DOHH2 (cell line): ENCODE measurements around the gene CCDC12.

Experiments
- H3F3A ChIP-seq: fragments of 200-600 bp; sonication (generic), shearing (Covaris generic); 2 replicates; pipeline ENCODE4 v1.6.0; 2016; ENCODE audit warnings: antibody characterized with exemption, mild to moderate bottlenecking; ENCODE audit not compliant: control insufficient read depth, insufficient read depth
- H3K27ac ChIP-seq: fragments of 200-600 bp; sonication (generic); 2 replicates; pipeline ENCODE4 v1.5.1; 2014; ENCODE audit warnings: low read depth, mild to moderate bottlenecking, low read length, moderate library complexity
- H3K27me3 ChIP-seq: fragments of 200-600 bp; sonication (generic); 2 replicates; pipeline ENCODE4 v1.6.1; 2014; ENCODE audit warnings: mild to moderate bottlenecking, low read length, mixed read lengths; ENCODE audit not compliant: control insufficient read depth
- H3K36me3 ChIP-seq: fragments of 200-600 bp; sonication (generic); 2 replicates; pipeline ENCODE4 v1.6.1; 2014; ENCODE audit warnings: mild to moderate bottlenecking, low read length, moderate library complexity, mixed read lengths; ENCODE audit not compliant: control insufficient read depth
- H3K4me1 ChIP-seq: fragments of 200-600 bp; sonication (generic); 2 replicates; pipeline ENCODE4 v1.6.1; 2014; ENCODE audit warnings: mild to moderate bottlenecking, low read length, mixed read lengths; ENCODE audit not compliant: control insufficient read depth
- H3K4me2 ChIP-seq: fragments of 200-600 bp; sonication (generic); 2 replicates; pipeline ENCODE4 v1.6.0; 2014; ENCODE audit warnings: mild to moderate bottlenecking, low read length, moderate library complexity
- H3K4me3 ChIP-seq: fragments of 200-600 bp; sonication (generic); 2 replicates; pipeline ENCODE4 v1.5.1; 2014; ENCODE audit warnings: mild to moderate bottlenecking, low read length, mixed read lengths
- H3K79me2 ChIP-seq: fragments of 200-600 bp; sonication (generic); 2 replicates; pipeline ENCODE4 v1.6.1; 2014; ENCODE audit warnings: mild to moderate bottlenecking, low read length, mixed read lengths; ENCODE audit not compliant: control insufficient read depth
- H3K9me2 ChIP-seq: fragments of 200-600 bp; sonication (generic); replicated peaks from 2 replicates; pipeline ENCODE4 v1.6.1; 2014; ENCODE audit warnings: mild to moderate bottlenecking, low read length, mixed read lengths; ENCODE audit not compliant: control insufficient read depth
- H3K9me3 ChIP-seq: fragments of 200-600 bp; sonication (generic); 2 replicates; pipeline ENCODE4 v1.6.1; 2014; ENCODE audit warnings: antibody characterized with exemption, low read length, mixed read lengths; ENCODE audit not compliant: control insufficient read depth, insufficient read depth
- H4K20me1 ChIP-seq: fragments of 200-600 bp; sonication (generic); 2 replicates; pipeline ENCODE4 v1.6.0; 2014; ENCODE audit warnings: low read depth, mild to moderate bottlenecking, antibody characterized with exemption, low read length, moderate library complexity; ENCODE audit not compliant: control insufficient read depth, insufficient read depth
- EZH2phosphoT487 ChIP-seq: fragments of 200-600 bp; sonication (generic); IDR thresholded peaks from 2 replicates; pipeline ENCODE4 v1.6.1; 2017; ENCODE audit warnings: borderline replicate concordance, mild to moderate bottlenecking, antibody characterized with exemption, low read length, moderate library complexity, mixed read lengths
- TF ChIP-seq, protein P1 (sequence below): fragments of 200-600 bp; sonication (generic); IDR thresholded peaks from one replicate; pipeline ENCODE4 v1.5.1; 2014; ENCODE audit warnings: antibody characterized with exemption, mild to moderate bottlenecking, low read depth, low read length; ENCODE audit not compliant: poor library complexity, severe bottlenecking

CCDC12 gene

DNA sequence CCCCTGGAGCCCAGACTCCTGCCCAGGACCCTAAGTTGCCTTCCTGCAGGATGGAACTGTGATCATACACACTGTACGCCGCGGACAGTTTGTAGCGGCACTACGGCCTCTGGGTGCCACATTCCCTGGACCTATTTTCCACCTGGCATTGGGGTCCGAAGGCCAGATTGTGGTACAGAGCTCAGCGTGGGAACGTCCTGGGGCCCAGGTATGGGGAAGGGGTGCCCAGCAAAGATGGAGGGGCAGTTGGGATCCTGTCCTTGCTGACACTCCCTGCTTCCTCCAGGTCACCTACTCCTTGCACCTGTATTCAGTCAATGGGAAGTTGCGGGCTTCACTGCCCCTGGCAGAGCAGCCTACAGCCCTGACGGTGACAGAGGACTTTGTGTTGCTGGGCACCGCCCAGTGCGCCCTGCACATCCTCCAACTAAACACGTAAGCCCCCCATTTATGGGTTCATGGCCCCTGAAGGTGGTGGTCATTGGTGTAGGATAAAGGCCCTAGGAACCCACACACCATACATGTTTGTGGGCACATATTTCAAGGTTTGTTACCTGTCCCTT is 31.8 kb upstream of the CCDC12 start:
- TF ChIP-seq, protein P1, sequence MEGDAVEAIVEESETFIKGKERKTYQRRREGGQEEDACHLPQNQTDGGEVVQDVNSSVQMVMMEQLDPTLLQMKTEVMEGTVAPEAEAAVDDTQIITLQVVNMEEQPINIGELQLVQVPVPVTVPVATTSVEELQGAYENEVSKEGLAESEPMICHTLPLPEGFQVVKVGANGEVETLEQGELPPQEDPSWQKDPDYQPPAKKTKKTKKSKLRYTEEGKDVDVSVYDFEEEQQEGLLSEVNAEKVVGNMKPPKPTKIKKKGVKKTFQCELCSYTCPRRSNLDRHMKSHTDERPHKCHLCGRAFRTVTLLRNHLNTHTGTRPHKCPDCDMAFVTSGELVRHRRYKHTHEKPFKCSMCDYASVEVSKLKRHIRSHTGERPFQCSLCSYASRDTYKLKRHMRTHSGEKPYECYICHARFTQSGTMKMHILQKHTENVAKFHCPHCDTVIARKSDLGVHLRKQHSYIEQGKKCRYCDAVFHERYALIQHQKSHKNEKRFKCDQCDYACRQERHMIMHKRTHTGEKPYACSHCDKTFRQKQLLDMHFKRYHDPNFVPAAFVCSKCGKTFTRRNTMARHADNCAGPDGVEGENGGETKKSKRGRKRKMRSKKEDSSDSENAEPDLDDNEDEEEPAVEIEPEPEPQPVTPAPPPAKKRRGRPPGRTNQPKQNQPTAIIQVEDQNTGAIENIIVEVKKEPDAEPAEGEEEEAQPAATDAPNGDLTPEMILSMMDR: no peak
- TF ChIP-seq EZH2phosphoT487: no peak
- Histone ChIP-seq H3K9me2 (no peaks in the 10 kb centered on the region), H3K9me3 (no peaks in the 10 kb centered on the region), H3K79me2 (no peaks in the 10 kb centered on the region), H3K27ac (no peak overlapping the region), H3K4me1 (peaks cover 19% of the 10 kb centered on the region), H3K4me2 (peak overlapping the region; percentile 96), H3K27me3 (no peaks in the 10 kb centered on the region), H4K20me1 (no peaks in the 10 kb centered on the region), H3K36me3 (peaks cover 23% of the 10 kb centered on the region), H3F3A (peaks cover 6% of the 10 kb centered on the region), H3K4me3 (peak overlapping the region; percentile 80)

DNA sequence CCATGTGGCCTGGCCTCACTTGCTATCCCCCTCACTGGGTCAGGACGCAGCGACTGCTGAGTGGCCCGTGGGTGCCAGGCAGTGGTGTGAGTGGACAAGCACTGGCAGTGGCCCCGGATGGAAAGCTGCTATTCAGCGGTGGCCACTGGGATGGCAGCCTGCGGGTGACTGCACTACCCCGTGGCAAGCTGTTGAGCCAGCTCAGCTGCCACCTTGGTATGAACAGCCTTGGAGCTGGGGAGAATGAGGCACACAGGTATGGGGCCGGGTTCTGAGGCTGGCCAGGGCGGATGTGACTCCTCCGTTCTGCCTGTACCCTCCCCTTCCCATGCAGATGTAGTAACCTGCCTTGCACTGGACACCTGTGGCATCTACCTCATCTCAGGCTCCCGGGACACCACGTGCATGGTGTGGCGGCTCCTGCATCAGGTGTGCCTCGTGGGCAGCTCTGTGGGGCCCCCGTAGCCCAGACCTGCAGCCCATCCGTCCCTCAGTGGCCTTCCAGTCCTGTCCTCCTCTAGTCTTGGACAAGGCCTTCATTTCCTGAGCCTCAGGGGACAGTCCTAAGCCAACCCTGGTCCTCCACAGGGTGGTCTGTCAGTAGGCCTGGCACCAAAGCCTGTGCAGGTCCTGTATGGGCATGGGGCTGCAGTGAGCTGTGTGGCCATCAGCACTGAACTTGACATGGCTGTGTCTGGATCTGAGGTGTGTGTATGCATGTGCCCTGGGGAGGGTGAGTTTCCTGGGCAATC is 31.1 kb upstream of the CCDC12 start:
- no peak overlapping the region for H3K4me2 ChIP-seq
- no peaks in the 10 kb centered on the region for H3K9me3 ChIP-seq
- H3K36me3 ChIP-seq: peaks cover 29% of the 10 kb centered on the region
- TF ChIP-seq, protein P1: no peak
- TF ChIP-seq EZH2phosphoT487: no peak
- H3K79me2 ChIP-seq: no peaks in the 10 kb centered on the region
- no peaks in the 10 kb centered on the region for H3K9me2 ChIP-seq
- peaks cover 19% of the 10 kb centered on the region for H3K4me1 ChIP-seq
- no peak overlapping the region for H3K27ac ChIP-seq
- H3K27me3 ChIP-seq: no peaks in the 10 kb centered on the region
- peaks cover 6% of the 10 kb centered on the region for H3F3A ChIP-seq
- H4K20me1 ChIP-seq: no peaks in the 10 kb centered on the region
- H3K4me3 ChIP-seq: no peak overlapping the region

DNA sequence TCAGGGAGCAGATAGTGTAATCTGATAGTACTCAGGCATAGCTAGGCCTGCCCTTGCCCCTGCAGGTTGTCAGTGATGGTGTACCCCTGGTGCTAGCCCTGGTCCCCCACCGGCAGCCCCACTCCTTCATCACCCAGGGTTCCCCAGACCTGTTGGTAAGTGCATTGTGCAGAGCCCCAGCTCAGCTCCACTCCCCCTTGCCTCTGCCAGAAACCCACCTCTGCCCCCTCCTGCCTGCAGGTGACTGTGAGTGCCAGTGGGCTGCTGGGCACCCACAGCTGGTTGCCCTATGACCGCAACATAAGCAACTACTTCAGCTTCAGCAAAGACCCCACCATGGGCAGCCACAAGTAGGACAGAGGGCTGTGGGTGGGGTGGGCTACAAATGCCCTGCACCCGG is 30.5 kb upstream of the CCDC12 start:
- no peak overlapping the region for H3K4me2 ChIP-seq
- H3F3A ChIP-seq: peaks cover 6% of the 10 kb centered on the region
- H3K4me3 ChIP-seq: no peak overlapping the region
- no peaks in the 10 kb centered on the region for H3K27me3 ChIP-seq
- TF ChIP-seq, protein P1: no peak
- TF ChIP-seq EZH2phosphoT487: no peak
- H4K20me1 ChIP-seq: no peaks in the 10 kb centered on the region
- H3K9me3 ChIP-seq: no peaks in the 10 kb centered on the region
- peaks cover 34% of the 10 kb centered on the region for H3K36me3 ChIP-seq
- H3K4me1 ChIP-seq: peaks cover 19% of the 10 kb centered on the region
- H3K27ac ChIP-seq: no peak overlapping the region
- no peaks in the 10 kb centered on the region for H3K9me2 ChIP-seq
- no peaks in the 10 kb centered on the region for H3K79me2 ChIP-seq
